Non-pigmented ciliary epithelial cell (primary cell): ENCODE data around the gene WWOX.

Experiments used
- DNase-seq: peaks from one replicate; pipeline ENCODE4 v3.0.0-alpha.2; 2010; ENCODE audit warnings: low read depth

WWOX gene

GRCh38 chr16:79072517-79072916 is 973.1 kb downstream of the WWOX start:
- no peak for DNase-seq

- DNase-seq, result no peak
Observed at GRCh38 chr16:79073566-79073965, 974.1 kb downstream of the WWOX start.

- DNase-seq, result no peak
Observed at GRCh38 chr16:79074541-79074940, 975.1 kb downstream of the WWOX start.

- DNase-seq, result no peak
Observed at GRCh38 chr16:79074951-79075350, 975.5 kb downstream of the WWOX start.

GRCh38 chr16:79076047-79076767 is 976.8 kb downstream of the WWOX start:
- no peak for DNase-seq

GRCh38 chr16:79077346-79077745 is 977.9 kb downstream of the WWOX start:
- DNase-seq, result no peak

- DNase-seq, result no peak
Observed at GRCh38 chr16:79079656-79080420, 980.4 kb downstream of the WWOX start.

GRCh38 chr16:79081297-79082066 is 982.0 kb downstream of the WWOX start:
- DNase-seq, result no peak

GRCh38 chr16:79082970-79083369 is 983.5 kb downstream of the WWOX start:
- DNase-seq, result no peak

GRCh38 chr16:79083508-79084299 is 984.2 kb downstream of the WWOX start:
- no peak for DNase-seq

- no peak for DNase-seq
Observed at GRCh38 chr16:79088971-79089370, 989.5 kb downstream of the WWOX start.

GRCh38 chr16:79089735-79090284 is 990.4 kb downstream of the WWOX start:
- no peak for DNase-seq

- no peak for DNase-seq
Observed at GRCh38 chr16:79090966-79091365, 991.5 kb downstream of the WWOX start.

- no peak for DNase-seq
Observed at GRCh38 chr16:79092846-79093245, 993.4 kb downstream of the WWOX start.

- no peak for DNase-seq
Observed at GRCh38 chr16:79093554-79093967, 994.1 kb downstream of the WWOX start.

- DNase-seq, result no peak
Observed at GRCh38 chr16:79096246-79096645, 996.8 kb downstream of the WWOX start.

- no peak for DNase-seq
Observed at GRCh38 chr16:79097166-79097565, 997.7 kb downstream of the WWOX start.

GRCh38 chr16:79097771-79098170 is 998.3 kb downstream of the WWOX start:
- DNase-seq, result no peak

- no peak for DNase-seq
Observed at GRCh38 chr16:79098907-79099306, 999.5 kb downstream of the WWOX start.

GRCh38 chr16:79099716-79100115 is 1000.3 kb downstream of the WWOX start:
- DNase-seq, result no peak

- no peak for DNase-seq
Observed at GRCh38 chr16:79100447-79100846, 1001.0 kb downstream of the WWOX start.

- DNase-seq, result no peak
Observed at GRCh38 chr16:79101491-79101890, 1002.0 kb downstream of the WWOX start.
